Measurements from ENCODE around the gene SMG6.

DNA sequence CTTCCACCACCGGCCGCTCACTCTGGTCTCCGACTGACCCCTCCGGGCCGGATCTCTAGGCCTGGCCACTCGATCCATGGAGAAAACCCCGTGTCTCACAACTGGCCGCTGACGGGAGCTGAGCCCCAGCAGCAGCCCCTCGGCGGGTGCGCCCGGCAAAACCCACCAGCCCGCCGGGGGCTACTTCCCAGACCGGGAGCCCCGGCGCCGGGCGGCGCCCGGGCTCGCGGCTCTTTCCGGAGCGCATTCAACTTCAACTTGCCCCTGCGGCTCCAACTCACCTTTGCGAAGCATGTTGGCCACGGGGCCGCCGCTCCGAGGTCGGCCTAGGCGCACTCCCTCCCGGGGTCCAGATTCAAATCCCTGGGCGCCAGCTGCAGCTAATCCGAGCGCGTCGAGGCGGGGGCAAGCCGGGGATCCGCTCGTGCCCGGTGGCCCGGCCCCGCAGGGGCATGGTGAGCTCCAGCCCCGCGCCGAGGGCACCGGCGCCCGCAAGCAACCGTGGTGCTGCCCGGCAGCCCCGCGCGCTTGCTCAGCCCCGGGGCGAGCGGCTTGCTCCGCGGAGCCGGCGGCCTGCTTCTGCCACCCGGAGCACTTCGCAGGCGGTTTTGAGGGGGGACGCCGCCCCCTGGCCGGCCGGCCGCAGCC is 278.9 kb downstream of the SMG6 start:
- TF ChIP-seq, protein P1, sequence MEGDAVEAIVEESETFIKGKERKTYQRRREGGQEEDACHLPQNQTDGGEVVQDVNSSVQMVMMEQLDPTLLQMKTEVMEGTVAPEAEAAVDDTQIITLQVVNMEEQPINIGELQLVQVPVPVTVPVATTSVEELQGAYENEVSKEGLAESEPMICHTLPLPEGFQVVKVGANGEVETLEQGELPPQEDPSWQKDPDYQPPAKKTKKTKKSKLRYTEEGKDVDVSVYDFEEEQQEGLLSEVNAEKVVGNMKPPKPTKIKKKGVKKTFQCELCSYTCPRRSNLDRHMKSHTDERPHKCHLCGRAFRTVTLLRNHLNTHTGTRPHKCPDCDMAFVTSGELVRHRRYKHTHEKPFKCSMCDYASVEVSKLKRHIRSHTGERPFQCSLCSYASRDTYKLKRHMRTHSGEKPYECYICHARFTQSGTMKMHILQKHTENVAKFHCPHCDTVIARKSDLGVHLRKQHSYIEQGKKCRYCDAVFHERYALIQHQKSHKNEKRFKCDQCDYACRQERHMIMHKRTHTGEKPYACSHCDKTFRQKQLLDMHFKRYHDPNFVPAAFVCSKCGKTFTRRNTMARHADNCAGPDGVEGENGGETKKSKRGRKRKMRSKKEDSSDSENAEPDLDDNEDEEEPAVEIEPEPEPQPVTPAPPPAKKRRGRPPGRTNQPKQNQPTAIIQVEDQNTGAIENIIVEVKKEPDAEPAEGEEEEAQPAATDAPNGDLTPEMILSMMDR (IDR thresholded peaks at IDR 0.05; ENCODE audit: low read length): no peak
- no peak for TF ChIP-seq EZH2 (IDR thresholded peaks at IDR 0.05; ENCODE audit: borderline replicate concordance, low read length)

Measured in OCI-LY1 (cell line).